HG02840 (cell line): ENCODE data around the gene RAB3GAP2.
"Not testable (repeated sequence)": the region's sequence is repeated elsewhere in the genome, so short reads cannot be mapped to it uniquely, and the experiment has no call there.

Experiments
- ATAC-seq: cut with Tn5 transposase; IDR thresholded peaks from one replicate; pipeline ENCODE4 v1.9.1; 2021; ENCODE audit warnings: mild to moderate bottlenecking, moderate library complexity, moderate number of reproducible peaks; ENCODE audit not compliant: unreplicated experiment, low FRiP score

Gene RAB3GAP2

DNA sequence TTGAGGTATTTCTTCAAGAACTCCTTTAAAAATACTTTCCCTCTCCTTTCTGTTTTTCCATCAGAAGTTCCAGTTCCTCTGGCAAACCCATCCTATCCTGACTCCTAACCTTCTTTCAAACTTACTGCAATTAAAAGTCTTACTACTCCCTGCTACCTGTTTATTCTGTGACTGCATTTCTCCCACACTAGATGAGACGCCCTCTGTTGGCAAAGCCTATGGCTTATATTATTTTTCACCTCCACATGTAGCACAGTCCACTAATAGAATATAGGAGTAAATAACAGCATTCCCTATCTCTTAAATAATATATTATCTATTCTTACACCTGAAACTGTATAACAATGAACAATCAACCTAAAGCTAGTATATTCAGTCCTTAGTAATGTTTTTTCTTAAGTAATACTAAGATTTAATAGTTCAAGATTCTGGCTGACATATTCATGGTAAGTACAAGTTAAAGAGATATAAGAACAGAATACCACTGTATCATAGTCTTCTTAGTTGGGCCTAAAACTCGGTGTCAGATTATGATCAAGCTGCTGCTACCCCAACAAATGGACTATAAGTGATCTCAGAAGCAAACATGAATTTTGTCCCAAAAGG lies 54.8 kb downstream of the RAB3GAP2 start:
- ATAC-seq = no peak

DNA sequence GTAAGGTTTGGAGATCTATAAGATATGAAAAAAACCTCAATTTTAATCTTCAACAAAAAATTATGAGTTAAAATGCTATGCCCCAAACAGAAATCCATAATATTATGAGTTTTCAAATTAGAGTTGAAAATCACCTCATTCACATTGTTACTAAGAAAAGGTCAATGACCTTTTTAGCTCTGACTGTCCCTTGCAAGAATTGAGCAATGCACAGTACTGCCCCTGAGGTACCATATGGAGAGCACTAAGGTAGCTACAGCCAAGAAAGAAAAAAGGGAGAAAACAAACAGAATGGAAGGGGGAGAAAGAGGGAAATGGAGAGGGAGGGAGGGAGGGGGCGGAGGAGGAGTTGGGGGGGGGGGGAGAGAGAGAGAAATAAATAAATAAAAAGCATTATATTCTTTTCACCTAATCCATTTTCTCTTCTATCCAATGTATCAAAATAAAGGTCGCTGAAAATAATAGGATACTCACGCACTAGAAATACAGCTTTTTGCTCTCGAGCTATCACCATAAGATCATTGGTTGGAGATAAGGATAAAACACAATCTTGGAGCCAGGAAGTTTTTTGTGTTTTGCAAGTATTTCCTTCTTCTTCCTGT lies 58.8 kb downstream of the RAB3GAP2 start:
- ATAC-seq = no peak

DNA sequence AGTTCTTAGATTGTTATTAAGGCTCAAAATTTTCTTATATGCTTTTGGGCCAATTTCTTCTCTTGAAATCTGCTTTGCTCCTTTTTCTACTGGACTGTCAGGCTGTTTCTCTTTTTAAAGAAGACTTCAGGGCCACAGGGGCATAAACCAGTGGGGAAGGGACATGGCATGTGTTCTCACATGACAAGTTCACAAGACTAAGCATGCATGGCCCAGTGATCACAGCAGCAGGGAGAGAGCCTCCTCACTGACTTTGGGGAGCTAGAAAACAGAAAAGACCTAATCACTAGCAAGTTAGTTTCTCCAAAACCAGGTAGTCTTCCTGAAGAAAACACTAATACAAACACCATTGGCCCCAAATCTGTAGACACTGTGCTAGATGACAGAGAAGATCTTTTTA lies 64.8 kb downstream of the RAB3GAP2 start:
- ATAC-seq = no peak

DNA sequence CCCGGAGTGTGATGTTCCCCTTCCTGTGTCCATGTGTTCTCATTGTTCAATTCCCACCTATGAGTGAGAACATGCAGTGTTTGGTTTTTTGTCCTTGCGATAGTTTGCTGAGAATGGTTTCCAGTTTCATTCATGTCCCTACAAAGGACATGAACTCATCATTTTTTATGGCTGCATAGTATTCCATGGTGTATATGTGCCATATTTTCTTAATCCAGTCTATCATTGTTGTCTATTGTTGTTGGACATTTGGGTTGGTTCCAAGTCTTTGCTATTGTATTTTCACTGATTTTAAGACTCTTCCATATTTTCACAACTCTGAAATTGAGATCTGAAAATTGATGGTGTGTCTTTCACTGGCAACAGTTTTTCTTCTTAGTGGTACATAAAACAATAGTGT lies 67.5 kb downstream of the RAB3GAP2 start:
- not testable (repeated sequence) for ATAC-seq

DNA sequence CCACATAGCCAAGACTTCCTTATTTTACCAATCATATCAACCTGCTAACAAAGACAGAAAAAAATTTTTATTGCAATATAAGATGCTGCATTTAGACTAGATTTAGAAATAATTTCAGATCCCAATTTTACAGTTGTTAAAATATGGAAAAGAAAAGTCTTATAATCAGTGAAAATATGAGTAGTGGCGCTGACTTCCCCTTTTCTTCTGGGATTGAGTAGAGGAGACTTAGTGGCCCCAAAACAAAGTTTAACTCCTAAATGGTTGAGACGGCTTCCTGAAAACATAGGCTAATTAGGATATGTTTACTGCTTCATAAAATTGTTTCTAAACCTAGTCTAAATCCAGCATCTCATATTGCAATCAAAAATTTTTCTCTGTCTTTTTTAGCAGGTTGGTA lies 68.4 kb downstream of the RAB3GAP2 start:
- ATAC-seq = no peak

DNA sequence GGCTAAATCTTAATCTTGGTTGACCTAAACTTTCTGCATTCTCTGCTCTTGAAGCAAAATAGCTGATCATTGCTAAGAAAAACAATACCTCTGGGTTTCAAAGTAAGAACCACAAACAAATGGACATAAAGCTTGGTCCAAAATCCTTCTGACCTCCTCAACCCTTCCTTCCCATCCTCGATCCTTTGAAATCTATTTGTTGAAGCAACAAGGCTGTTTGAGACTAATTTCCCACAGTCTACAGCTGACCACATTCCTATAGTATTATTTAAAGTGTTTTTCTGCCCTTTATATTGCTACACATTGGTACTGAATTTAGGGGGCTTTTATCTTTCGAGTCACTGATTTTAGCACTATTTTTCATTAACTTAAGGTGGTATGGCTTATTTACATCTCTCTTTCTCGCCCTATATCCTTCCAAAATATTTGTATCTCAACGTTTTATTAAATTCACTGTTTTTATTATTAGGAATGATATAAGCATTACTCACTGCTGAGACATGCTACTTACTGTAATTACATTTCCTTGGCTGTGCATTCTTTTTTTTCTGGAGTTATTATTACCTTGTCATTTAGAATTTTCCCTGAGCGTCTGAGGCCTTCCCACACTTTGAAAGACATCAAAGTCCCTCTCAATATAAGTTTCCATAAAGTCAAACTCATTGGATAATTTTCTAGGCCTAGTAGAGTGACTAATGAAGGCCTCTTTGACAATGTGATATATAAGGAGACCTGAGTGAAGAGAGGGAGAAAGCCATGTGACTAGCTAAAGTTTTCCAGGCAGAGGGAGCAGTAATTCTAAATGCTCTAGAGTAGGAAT lies 73.9 kb downstream of the RAB3GAP2 start:
- ATAC-seq = no peak

DNA sequence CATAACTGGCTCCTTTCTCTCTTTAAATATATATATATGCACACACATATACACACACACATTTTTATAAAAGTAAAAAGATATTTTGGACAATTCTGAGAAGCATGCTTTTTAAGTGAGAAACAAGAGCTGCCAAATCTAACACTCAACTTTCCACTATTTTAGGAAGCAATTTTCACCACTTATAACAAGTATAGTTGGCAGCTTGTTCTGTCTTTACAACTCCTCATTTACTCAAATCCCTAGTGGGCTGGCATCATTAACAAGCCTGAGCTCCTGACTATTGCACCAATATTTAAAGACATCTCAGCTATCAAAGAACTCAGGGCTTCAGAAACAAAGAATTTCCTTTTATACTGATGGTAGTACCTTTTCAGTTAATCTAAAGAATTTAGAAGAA lies 76.6 kb downstream of the RAB3GAP2 start:
- no peak for ATAC-seq

DNA sequence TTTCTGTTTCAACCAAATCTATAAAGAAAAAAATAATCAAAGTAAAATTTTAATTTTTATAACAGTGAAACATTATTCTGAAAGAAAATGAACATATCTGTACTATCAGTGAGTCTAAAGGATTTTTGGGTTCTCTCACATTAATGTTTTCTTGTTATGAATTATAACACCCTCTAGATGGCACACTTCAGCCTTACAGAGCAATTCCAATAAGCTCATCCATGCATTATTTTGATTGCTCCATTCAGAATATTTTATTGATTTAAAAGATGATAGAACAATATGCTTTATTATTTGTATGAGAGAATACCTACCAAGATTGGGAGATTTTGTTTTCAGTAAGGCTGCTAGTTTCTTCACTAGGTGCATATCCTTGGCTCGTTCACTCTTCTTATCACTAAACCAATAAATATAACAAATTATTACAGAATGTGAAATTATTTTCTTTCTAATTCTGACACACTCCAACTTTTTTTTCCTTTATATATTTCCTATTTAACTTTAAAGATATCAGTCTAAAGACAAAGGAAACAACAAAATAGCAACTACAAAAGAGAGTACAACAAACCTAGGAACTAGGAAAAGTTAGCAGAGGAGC lies 82.4 kb downstream of the RAB3GAP2 start:
- no peak for ATAC-seq

DNA sequence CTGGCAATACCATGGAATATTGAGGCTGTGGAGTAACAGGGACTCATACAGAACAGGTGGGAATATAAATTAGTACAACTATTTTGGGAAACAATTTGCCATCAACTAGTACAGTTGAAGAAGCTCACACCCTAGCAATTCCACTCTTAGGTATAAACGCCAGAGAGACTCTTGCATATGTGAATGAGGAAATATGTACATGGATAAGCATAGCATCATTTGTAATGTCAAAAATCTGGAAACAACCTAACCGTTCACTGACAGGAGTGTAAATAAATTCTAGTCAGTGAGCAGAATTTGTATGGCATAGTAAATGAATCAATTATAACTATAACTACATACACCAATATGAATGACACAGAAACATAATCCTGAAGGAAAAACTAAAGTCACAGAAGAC lies 83.7 kb downstream of the RAB3GAP2 start:
- ATAC-seq = no peak

DNA sequence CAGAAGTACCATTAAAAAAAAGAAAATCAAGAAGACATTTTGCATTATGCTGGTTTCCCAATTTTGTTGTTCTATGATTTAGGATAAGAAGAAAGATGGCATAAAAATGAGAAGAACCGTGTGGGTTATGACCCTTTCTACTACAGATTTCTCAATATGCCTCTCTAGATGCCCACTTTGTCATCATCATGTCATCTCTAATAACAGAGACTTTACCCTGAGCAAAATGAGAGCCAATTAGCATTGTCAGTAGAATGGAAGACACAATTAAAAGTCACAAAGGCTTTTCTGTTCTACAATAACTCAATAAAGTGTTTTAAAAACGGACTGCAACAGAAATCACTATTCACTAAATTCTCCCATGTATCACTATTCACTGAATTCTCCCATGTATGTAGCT lies 85.5 kb downstream of the RAB3GAP2 start:
- no peak for ATAC-seq

DNA sequence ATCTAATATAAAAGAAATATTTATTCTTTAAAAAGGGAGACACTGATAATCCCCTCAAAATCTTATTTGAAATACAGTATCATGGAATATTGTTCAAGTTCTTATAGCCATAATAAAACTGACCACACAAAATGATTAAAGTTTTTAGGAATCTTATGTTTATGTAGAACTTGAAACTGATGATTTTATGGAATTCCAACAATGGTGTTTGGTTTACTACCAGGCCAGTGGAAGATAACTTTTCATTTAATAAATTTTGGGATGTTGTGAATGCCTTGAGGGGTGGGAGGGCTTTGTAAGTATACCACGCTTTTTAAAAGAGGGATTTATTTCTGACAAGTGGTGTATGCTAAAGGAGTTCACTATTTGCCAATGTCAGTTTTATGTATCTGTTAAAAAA lies 87.7 kb downstream of the RAB3GAP2 start:
- no peak for ATAC-seq

DNA sequence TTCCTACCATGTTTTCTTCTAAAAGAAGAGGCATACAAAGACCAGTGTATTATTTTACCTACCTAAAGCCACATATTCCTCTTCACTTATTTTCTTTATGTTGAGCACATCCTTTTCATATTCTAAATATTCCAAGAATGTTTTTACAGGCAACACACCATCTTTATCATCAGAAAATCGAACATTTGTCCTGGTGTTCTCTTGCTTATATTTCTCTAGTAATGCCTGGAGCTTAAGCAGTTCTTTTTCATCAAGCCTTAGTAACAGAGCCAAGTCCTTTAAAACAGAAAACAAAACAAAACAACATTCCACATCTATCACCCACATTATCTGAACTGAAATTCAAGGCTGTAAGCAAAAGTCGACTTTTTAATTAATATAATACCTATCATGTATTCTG lies 89.6 kb downstream of the RAB3GAP2 start:
- no peak for ATAC-seq

DNA sequence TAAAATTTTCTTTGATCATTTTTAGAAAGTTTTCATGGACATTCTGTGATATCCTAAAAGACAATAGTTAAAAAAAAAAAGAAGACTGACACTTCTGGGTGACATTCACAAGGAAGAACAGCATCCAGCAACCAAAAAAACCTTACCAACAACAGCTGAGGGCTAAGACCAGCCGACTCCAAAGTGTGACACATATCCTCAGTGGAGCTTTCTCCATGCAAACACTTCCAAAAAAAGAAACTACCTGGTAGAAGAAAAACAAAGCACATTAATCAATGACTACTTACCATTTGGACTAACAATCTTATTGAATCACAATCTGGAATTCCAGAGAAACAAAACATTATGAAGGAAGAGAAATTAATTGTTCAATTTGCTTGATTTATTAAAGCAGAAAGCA lies 90.1 kb downstream of the RAB3GAP2 start:
- no peak for ATAC-seq

DNA sequence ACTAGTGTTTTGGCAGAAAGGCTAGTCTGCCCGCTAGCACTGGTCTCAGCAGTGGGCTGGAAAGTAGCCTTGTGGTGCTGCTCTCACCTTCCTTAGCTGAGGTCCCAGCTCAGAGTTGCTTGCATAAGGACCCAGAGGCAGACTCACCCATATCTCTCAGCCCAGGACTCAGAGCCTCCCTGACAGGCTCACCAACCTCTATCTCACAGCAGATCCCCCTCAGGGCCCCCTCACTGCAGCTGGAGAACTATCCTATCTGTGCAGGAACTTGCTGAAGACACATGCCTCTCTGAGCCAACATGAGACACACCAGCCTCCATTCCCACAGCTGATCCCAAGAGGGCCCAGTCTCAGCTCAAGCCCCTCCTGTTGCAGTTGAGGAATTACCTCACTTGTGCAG lies 95.7 kb downstream of the RAB3GAP2 start:
- ATAC-seq = no peak

DNA sequence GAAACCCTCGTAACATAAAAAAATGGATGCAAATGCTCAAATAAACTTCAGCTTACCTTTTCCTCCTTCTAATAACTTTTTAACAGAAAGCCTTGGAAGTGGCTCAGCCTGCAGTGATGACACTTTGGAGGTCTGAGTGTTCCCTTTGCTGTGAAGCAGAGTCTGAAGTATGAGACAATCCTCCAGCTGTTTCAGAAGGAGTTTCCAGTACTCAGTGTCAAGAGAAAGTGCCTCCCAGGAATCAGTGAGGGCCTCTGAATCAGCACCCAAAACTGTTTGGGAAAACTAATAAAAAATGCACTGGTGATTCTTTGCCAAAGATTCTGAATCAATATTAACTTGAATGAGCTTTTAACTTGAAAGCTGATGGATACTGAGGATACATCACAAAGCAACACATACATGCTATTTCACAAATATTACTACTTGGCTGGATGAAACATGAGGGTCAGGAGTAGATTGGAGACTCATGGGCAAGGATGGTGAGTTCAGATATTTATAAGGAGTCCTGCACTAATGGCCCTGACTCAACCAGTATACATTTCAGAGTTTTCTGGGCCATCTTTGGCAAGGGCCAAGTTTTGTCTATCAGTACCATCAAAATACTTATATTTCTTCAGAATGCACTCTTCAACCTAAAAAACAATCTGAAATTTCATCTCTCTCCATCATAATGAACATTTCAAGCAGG lies 101.3 kb downstream of the RAB3GAP2 start:
- no peak for ATAC-seq

DNA sequence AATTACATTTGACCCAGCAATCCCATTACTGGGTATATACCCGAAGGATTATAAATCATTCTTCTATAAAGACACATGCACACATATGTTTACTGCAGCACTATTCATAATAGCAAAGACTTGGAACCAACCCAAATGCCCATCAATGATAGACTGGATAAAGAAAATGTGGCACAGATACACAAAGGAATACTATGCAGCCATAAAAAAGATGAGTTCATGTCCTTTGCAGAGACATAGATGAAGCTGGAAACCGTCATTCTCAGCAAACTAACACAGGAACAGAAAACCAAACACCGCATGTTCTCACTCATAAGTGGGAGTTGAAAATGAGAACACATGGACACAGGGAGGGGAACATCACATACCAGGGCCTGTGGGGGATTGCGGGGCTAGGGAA lies 102.4 kb downstream of the RAB3GAP2 start:
- ATAC-seq = not testable (repeated sequence)

DNA sequence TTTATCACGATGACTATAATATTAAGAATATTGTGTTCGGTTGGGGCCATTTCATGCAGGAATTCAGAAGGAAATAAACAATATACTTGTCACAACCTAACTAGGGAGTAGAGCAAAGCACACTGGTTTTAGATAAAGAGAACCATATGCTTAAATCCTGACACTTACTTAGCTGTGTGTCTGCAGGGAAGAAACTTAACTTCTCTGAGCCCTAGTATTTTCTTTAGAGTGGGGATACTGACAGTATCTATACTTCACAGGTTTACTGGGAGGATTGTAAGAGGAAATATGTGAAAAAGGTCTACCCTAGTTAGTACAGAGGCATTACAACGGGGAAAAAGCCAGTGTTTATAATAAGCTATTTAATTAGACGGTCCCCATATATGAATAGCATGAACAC lies 105.4 kb downstream of the RAB3GAP2 start:
- ATAC-seq = no peak

DNA sequence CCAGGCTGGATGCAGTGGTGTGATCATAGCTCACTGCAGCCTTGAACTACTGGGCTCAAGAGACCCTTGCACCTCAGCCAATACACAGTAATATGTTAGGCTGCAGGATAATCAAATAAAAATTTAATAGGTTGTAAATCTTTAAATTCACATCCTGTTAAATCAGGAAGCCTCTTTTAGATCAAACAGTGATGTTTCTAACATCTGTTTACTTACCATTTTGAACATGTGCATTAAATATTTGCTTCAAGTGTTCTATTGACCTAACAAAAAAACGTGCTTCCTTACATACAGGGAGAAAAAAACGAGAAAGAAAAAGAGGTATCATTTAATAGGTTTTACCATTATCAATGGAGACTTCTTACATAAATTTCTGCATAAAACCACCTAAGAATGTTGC lies 107.7 kb downstream of the RAB3GAP2 start:
- no peak for ATAC-seq

DNA sequence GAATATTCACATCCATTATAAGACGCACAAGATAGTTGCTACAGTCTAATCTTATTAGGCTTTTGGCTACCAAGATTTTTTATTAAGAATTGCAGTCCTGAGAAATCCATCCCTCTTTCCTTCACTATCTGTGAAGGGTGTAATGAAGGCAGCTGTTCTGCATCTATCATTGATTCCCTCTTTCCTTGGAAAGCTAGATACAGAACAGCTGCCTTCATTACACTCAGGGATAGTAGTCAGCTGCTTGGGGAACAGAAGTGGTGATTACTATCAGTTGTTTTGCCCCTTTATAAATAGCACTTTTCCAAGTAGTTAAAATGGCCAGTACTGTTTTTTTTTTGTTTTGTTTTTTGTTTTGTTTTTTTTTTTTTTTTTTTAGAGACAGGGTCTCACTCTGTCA lies 108.1 kb downstream of the RAB3GAP2 start:
- ATAC-seq = no peak

DNA sequence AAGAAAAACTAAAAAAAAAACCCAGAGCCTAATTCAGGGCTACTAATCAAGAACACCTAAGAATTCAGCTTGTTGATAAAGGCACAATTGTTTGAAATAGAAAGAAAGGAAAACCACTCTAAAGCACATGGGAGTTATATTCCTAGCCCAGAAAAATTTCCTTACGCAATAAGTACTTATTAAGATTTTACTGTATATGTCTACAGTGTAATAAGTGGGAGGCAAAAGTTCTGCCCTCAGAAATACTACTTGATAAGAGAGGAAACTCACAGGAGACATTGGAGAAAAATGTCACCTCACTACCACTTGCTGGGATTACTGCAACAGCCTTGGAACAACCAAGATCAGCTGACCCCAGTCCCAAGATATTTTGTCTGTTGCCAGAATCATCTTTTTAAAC lies 112.2 kb downstream of the RAB3GAP2 start:
- ATAC-seq = no peak

DNA sequence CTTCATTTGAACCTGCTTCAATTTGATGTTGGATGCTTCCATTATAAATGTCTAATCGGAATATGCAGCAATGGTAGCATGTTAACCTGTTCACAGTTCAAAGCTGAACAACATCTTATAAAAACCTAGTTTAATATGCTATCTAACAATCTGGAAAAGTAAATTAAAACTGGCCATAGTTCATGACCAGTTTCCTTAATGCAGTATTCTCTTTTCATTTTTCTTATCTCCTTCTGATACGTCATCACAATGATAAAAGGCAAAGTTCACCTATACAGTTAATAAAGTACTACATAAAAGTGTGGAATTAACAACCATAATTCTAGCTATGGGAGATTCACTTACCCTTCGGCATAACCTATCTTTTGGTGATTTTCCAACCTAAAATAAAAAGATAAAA lies 113.2 kb downstream of the RAB3GAP2 start:
- ATAC-seq = no peak
